GM10266 (cell line): ENCODE results near the gene URB2.

Experiments used
- DNase-seq: peaks from one replicate; pipeline ENCODE4 v3.0.0; 2012; ENCODE audit errors: extremely low spot score
- TF ChIP-seq, protein P1 (sequence below): IDR thresholded peaks from 2 replicates; pipeline ENCODE4 v1.5.1; 2012; ENCODE audit warnings: mild to moderate bottlenecking, low read depth; ENCODE audit not compliant: control insufficient read depth, insufficient read depth; ENCODE audit errors: missing control alignments

Gene URB2

DNA sequence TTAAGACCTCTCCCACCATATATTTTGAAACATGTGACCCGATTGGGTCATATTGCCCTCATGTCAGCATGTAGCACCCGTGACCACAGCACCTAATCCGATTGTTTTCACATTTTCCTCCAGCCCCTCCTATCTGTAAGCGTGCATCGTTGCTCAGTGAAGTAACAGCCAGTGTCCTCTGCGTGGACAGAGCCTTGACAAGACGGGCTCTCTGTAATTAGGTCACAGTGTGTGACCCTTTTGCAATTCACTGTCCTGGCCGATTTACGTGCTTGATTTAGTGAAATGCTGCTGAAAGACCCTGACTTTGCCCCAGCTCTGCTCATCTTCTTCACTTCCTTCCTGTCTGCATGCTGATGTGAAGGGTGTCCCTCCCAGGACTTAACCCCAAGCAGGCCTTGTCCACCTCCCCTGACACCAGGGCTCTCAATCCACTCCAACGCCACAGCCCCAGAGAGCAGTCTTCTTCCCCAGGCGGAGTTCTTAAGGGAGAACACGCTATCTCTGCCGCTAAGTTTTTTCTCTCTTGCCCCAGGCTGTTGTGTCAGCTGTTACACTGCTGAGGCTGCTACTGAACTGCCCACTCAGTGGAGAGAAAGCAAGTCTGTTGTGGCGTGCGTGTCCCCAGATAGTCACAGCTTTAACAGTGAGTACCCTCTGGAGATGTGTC lies 19.4 kb downstream of the URB2 start:
- no peak for DNase-seq
- TF ChIP-seq, protein P1, sequence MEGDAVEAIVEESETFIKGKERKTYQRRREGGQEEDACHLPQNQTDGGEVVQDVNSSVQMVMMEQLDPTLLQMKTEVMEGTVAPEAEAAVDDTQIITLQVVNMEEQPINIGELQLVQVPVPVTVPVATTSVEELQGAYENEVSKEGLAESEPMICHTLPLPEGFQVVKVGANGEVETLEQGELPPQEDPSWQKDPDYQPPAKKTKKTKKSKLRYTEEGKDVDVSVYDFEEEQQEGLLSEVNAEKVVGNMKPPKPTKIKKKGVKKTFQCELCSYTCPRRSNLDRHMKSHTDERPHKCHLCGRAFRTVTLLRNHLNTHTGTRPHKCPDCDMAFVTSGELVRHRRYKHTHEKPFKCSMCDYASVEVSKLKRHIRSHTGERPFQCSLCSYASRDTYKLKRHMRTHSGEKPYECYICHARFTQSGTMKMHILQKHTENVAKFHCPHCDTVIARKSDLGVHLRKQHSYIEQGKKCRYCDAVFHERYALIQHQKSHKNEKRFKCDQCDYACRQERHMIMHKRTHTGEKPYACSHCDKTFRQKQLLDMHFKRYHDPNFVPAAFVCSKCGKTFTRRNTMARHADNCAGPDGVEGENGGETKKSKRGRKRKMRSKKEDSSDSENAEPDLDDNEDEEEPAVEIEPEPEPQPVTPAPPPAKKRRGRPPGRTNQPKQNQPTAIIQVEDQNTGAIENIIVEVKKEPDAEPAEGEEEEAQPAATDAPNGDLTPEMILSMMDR: no peak

DNA sequence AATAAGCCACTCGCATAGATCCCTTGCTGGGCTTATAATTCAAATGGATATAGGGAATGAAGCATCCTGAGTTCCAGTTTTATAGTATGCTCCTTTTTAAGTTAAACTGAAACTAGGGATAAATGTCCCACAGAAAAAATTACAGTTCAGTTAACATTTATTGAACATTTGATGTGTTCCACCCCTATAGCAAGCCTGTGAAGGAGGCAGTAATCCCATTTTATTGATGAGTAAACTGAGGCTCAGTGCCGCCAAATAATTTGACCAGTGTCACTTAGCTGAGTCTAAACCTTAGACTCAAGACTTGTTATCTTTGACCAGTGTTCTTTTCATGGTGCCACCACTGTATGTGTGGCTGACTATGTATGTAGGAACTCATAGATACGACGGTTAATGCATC lies 22.4 kb downstream of the URB2 start:
- TF ChIP-seq, protein P1: no peak
- DNase-seq: no peak

DNA sequence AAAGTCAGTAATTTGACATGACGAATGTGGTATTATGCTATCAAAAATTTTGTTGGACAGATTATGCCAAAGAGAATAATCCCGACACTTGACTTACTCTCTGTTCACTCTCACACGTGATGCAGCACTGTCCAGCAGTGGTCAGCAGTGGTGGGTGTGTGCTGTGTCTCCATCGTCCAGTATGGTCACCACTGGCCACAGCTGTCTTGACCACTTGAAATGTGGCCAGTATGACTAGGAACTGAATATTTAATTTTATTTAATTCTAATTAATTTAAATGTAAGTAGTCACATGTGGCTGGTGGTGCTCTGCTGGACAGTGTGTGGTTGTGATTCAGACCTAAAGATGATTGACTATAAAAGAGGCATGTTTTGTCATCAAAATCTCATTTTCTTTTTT lies 24.0 kb downstream of the URB2 start:
- TF ChIP-seq, protein P1: no peak

DNA sequence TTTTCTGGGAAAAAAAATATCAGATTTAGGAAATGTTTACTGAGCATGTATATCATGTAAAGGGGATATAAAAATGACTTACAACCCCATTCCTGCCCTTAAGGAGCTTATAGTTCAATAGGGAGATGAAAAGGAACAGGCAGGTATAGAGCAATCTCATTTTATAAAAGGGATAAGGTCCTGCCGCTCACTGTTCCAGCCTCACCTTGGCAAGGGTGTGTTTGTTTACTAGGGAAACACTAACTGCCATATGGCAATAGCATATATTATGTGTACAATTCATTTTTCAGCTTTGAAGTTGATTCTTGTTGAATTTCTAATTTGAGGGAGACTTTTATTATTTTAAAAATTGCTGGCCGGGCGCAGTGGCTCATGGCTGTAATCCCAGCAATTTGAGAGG lies 25.5 kb downstream of the URB2 start:
- no peak for DNase-seq
- TF ChIP-seq, protein P1: no peak

More for the DNA sequence above, 24.0 kb downstream of the URB2 start:
- DNase-seq: no peak

DNA sequence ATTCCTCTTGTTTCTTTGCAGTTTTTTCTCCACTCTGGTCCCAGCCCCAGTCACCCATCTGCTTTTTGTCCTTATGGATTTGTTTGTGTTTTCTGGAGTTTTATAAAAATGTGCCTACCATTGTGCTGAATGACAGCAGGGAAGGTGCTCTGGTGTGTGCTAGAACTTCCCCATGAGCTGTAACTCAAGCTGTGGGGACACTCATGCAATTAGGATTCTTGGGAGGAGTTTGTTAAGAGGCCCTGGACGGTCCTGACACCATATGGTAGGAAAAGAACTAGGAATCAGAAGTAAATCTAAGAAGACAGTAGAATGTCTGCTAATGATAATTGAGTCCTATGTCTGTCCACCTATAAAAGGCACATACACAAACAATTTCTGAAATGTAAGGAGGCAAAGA lies 27.4 kb downstream of the URB2 start:
- TF ChIP-seq, protein P1: no peak
- no peak for DNase-seq

DNA sequence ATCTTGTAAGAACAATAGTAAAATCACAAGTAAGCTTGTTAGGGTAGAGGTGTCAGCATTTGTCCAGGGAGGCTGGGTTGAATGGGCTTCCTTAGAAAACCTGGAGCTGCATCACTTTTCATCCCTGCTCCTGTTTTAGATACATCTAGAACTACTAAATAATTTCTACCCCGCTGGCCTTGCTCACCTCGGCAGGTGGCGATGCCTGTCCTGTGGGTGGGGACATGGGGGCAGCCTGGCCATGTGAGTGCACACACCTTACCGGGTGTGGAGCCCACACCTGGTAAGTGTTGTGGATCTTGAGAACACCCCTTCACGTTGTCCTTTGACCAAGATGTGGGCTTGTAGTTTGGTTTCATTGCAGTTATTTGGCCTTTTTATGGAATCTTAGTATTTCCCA lies 29.7 kb downstream of the URB2 start:
- no peak for DNase-seq
- TF ChIP-seq, protein P1: no peak

DNA sequence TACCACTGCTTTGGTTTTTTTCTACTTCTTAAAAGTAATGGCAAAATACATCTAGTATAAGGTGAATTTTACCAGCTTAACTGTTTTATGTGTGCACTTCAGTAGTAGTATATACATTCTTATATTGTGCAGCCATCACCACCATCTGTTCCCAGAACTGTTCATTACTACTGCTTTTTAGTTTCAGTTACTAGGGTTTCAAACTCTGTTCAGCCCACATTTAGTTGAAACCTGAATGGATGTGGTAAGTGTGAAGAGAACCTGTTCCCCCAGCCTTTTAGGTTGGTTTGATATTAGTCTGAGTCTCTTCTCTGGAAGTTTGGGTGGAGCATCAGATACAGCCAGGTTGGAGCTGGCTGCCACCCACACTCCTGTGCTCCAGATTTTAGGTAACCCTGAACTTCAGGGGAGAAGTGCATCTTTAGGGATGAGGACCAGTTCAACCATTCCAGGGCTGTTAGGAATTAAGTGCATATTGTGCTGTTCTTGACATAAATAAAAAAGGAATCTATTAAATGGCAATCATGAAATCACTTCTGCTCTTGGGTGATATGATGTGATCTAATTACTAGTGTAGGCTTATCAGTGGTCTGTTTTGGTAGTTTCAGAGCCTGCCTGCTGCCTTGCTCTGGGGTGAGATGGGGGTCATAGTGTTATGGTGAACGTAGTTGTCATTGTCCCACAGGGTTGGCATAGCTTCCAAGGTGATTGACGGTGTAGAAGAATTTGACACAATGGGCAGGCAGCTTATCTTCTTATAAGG lies 32.1 kb downstream of the URB2 start:
- TF ChIP-seq, protein P1: no peak
- no peak for DNase-seq
